Panc1 (cell line): ENCODE data around the gene CACNA1B.

Experiments
- CTCF ChIP-seq: fragments of 450-650 bp; IDR thresholded peaks from 2 replicates; pipeline ENCODE4 v1.5.1; 2017; ENCODE audit warnings: mild to moderate bottlenecking
- POLR2AphosphoS5 ChIP-seq: IDR thresholded peaks from 2 replicates; pipeline ENCODE4 v1.6.1; 2012; ENCODE audit warnings: mild to moderate bottlenecking, low read depth, low read length, moderate library complexity
- REST ChIP-seq, 2 experiments: IDR thresholded peaks; 2 replicates each; pipeline ENCODE4 v1.6.1; 2011 to 2012; ENCODE audit warnings: low read depth in 2 of 2, control low read depth in 1 of 2, low read length in 1 of 2, mild to moderate bottlenecking in 1 of 2, moderate library complexity in 1 of 2; ENCODE audit not compliant: insufficient read depth in 1 of 2
- SIN3A ChIP-seq: IDR thresholded peaks from 2 replicates; pipeline ENCODE4 v1.6.1; 2012; ENCODE audit warnings: low read depth, mild to moderate bottlenecking, low read length, moderate library complexity, borderline replicate concordance; ENCODE audit not compliant: insufficient read depth
- TCF7L2 ChIP-seq: IDR thresholded peaks from 2 replicates; pipeline ENCODE4 v1.6.1; 2011; ENCODE audit warnings: mild to moderate bottlenecking, low read depth, low read length, inconsistent platforms

GRCh38 chr9:138099803-138100598 is 222.4 kb downstream of the CACNA1B start:
- no peak for TF ChIP-seq CTCF
- TF ChIP-seq REST (IDR thresholded peaks at IDR 0.05; ENCODE audit: insufficient read depth in 1 of 2, low read depth in 2 of 2, low read length in 1 of 2), result no peak
- TF ChIP-seq POLR2AphosphoS5, result no peak
- TF ChIP-seq TCF7L2, result no peak
- no peak for TF ChIP-seq SIN3A
